HEK293T (cell line): ENCODE data around the gene FJX1.

Experiments
- BHLHE40 ChIP-seq: fragments of 450-650 bp; IDR thresholded peaks from 2 replicates; pipeline ENCODE4 v1.6.1; 2016; ENCODE audit warnings: mild to moderate bottlenecking, moderate library complexity, borderline replicate concordance
- FOXA1 ChIP-seq: fragments of 450-650 bp; IDR thresholded peaks from 2 replicates; pipeline ENCODE4 v1.6.1; 2016; ENCODE audit warnings: mild to moderate bottlenecking
- FOXM1 ChIP-seq: fragments of 450-650 bp; IDR thresholded peaks from 2 replicates; pipeline ENCODE4 v1.6.1; 2017; ENCODE audit warnings: mild to moderate bottlenecking, borderline replicate concordance
- SP1 ChIP-seq: fragments of 450-650 bp; IDR thresholded peaks from 2 replicates; pipeline ENCODE4 v1.6.1; 2017
- SUZ12 ChIP-seq: fragments of 450-650 bp; IDR thresholded peaks from 2 replicates; pipeline ENCODE4 v1.6.1; 2016; ENCODE audit warnings: mild to moderate bottlenecking
- TARDBP ChIP-seq: fragments of 450-650 bp; IDR thresholded peaks from 2 replicates; pipeline ENCODE4 v1.6.1; 2016

- no peak for TF ChIP-seq TARDBP
- TF ChIP-seq FOXM1, result no peak
- no peak for TF ChIP-seq FOXA1
- TF ChIP-seq SUZ12, result no peak
- TF ChIP-seq BHLHE40, result no peak
- TF ChIP-seq SP1, result no peak
Observed at GRCh38 chr11:35650006-35650405, 31.7 kb downstream of the FJX1 start.
